Measurements from ENCODE around the gene TSHZ2.

- TF ChIP-seq CTCF (IDR thresholded peaks at IDR 0.05): no peak
- TF ChIP-seq EZH2 (IDR thresholded peaks at IDR 0.05; ENCODE audit: borderline replicate concordance, insufficient read depth, low read depth, low read length, poor library complexity, severe bottlenecking): no peak
Observed at GRCh38 chr20:53222932-53223331, 250.8 kb downstream of the TSHZ2 start.
